ENCODE measurements around the gene MPP2.

The MPP2 gene

DNA sequence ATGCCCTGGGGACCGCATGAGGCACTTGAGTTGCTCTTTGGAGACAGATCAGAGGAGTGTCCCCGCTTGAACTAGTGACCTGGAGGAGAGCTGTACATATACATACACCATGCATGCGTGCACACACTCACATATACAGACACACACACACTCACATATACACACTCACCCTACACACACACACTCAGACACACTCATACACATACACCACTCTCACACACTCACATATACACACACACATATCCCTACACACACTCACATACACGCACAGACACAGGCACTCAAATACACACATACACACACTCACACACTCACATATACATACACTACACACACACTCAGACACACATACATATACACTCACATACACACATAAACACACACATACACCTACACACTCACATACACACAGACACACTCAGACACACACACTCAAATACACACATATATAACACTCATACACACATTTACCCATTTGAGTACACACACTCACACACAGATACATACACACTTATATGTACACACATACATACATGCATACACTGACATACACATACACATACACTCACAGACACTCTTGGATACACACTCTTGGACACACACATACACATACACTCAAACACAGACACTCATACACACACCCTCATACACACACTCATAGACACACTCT lies 5.4 kb upstream of the MPP2 start:
- no peak for TF ChIP-seq CTCF (IDR thresholded peaks at IDR 0.05; ENCODE audit: control insufficient read depth, extremely low read depth, insufficient read depth)
- DNase-seq (ENCODE audit: low read depth): no peak
- H3K4me3 ChIP-seq (ENCODE audit: low read depth, low read length): no peak overlapping the region

GRCh38 chr17:43911904-43912303 lies 4.6 kb upstream of the MPP2 start:
- H3K4me3 ChIP-seq (ENCODE audit: low read depth, low read length): no peak overlapping the region
- no peak for DNase-seq (ENCODE audit: low read depth)
- TF ChIP-seq CTCF (IDR thresholded peaks at IDR 0.05; ENCODE audit: control insufficient read depth, extremely low read depth, insufficient read depth): no peak

DNA sequence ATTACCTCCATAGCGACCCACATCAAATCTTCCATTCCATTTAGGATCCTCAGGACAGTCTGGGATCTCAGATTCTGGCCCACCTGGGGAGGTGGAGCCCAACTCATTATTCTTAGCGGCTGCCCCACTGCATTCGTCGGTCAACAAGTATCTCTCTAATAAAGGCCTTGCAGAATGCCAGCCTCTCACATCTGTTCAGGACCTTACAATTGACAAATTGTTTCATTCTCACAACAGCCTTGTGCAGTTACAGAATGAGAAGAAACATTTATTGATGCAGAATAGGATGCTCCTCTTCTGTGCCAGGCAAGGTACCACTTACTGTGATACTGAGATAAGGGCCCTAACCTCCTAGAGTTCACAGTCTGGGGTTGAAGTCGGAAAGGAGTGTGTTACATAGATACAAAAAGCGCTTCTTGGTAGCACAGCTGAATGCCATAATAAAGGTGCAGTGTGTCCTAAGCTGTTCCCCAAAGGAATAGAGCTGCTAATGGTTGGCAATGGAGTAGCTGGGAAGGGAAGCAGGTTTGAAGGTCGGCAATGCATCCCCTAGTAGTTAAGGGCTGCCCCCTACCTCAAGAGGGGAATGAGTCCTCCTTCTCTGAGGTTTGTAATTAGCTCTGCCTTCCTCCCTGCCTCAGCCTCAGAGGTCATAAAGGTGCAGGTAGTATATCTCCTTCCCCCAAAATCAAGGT lies 2.3 kb upstream of the MPP2 start:
- no peak overlapping the region for H3K4me3 ChIP-seq (ENCODE audit: low read depth, low read length)
- no peak for TF ChIP-seq CTCF (IDR thresholded peaks at IDR 0.05; ENCODE audit: control insufficient read depth, extremely low read depth, insufficient read depth)
- DNase-seq (ENCODE audit: low read depth): no peak

GRCh38 chr17:43907998-43908721 lies 824 bp upstream of the MPP2 start:
- DNase-seq (ENCODE audit: low read depth): no peak
- no peak overlapping the region for H3K4me3 ChIP-seq (ENCODE audit: low read depth, low read length)
- TF ChIP-seq CTCF (IDR thresholded peaks at IDR 0.05; ENCODE audit: control insufficient read depth, extremely low read depth, insufficient read depth): no peak

DNA sequence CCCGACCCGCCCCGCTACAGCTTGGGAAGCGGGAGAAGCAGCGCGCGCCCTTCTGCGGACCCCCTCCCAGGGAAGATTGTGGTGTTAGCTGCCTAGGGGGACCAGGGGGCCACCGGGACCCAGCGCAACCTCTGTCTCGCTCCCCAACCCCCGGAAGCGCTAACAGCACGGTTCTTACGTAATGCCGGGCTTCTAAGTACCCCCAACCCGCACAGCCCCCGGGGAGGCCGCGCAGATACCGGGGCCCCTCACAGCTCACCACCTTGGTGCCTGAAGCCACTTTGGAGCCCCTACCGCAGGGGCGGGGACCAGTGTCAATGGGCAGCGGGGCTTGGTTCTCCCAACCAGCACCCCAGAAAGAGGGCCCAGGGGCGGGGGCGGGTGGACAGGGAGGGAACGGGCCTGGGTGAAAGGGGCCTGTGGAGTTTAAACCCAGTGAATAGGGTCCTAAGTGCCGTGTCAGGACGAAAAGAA lies 348 bp downstream of the MPP2 start:
- TF ChIP-seq CTCF (IDR thresholded peaks at IDR 0.05; ENCODE audit: control insufficient read depth, extremely low read depth, insufficient read depth): no peak
- DNase-seq (ENCODE audit: low read depth): no peak
- H3K4me3 ChIP-seq (ENCODE audit: low read depth, low read length): peak overlapping the region; percentile 48

GRCh38 chr17:43905985-43906852 lies 1.1 kb downstream of the MPP2 start:
- H3K4me3 ChIP-seq (ENCODE audit: low read depth, low read length): peak overlapping the region; percentile 48
- TF ChIP-seq CTCF (IDR thresholded peaks at IDR 0.05; ENCODE audit: control insufficient read depth, extremely low read depth, insufficient read depth): no peak
- no peak for DNase-seq (ENCODE audit: low read depth)
